ENCODE results near the gene ATF7IP2.
"Not testable (repeated sequence)": the region's sequence is repeated elsewhere in the genome, so short reads cannot be mapped to it uniquely, and the experiment has no call there.

- TF ChIP-seq POLR2A, CTCF (IDR thresholded peaks at IDR 0.05): not testable (repeated sequence)
These were observed 32.3 kb downstream of the ATF7IP2 start for GRCh38 chr16:10418204-10418603.
